Fibroblast of skin of left biceps (primary cell): ENCODE measurements around the gene TLR1.
"Not testable (repeated sequence)": the region's sequence is repeated elsewhere in the genome, so short reads cannot be mapped to it uniquely, and the experiment has no call there.

Experiments
- DNase-seq, 2 experiments: peaks; one replicate each; pipeline ENCODE4 v3.0.0-alpha.2; 2013; ENCODE audit warnings: low read depth in 2 of 2

The TLR1 gene

GRCh38 chr4:38775326-38775725 lies 29.3 kb downstream of the TLR1 start:
- DNase-seq = no peak

GRCh38 chr4:38774181-38774955 lies 30.2 kb downstream of the TLR1 start:
- DNase-seq = no peak

GRCh38 chr4:38770281-38770680 lies 34.3 kb downstream of the TLR1 start:
- DNase-seq = not testable (repeated sequence)

- DNase-seq = no peak
These were observed 34.7 kb downstream of the TLR1 start for GRCh38 chr4:38769857-38770256.

- DNase-seq = no peak
These were observed 35.1 kb downstream of the TLR1 start for GRCh38 chr4:38769441-38769840.

- DNase-seq = no peak
These were observed 35.6 kb downstream of the TLR1 start for GRCh38 chr4:38768968-38769394.

GRCh38 chr4:38766940-38767339 lies 37.7 kb downstream of the TLR1 start:
- DNase-seq = not testable (repeated sequence)

GRCh38 chr4:38765382-38765781 lies 39.2 kb downstream of the TLR1 start:
- no peak for DNase-seq

- no peak for DNase-seq
These were observed 40.3 kb downstream of the TLR1 start for GRCh38 chr4:38764277-38764676.

- DNase-seq = no peak
These were observed 42.0 kb downstream of the TLR1 start for GRCh38 chr4:38762560-38762959.

GRCh38 chr4:38759790-38760122 lies 44.8 kb downstream of the TLR1 start:
- DNase-seq = no peak

GRCh38 chr4:38759113-38759789 lies 45.3 kb downstream of the TLR1 start:
- peak in 1 of 2 experiments; percentile 13 for DNase-seq

GRCh38 chr4:38757945-38758600 lies 46.5 kb downstream of the TLR1 start:
- no peak for DNase-seq

- peak; percentile 99 for DNase-seq
These were observed 51.4 kb downstream of the TLR1 start for GRCh38 chr4:38752941-38753806.

GRCh38 chr4:38752372-38752940 lies 52.1 kb downstream of the TLR1 start:
- no peak for DNase-seq

GRCh38 chr4:38751341-38752010 lies 53.1 kb downstream of the TLR1 start:
- DNase-seq = no peak

GRCh38 chr4:38749336-38749735 lies 55.3 kb downstream of the TLR1 start:
- no peak for DNase-seq

GRCh38 chr4:38747629-38748028 lies 57.0 kb downstream of the TLR1 start:
- no peak for DNase-seq
